IPS-20b (cell line): ENCODE measurements around the gene SPRN.
"Not testable (repeated sequence)": the region's sequence is repeated elsewhere in the genome, so short reads cannot be mapped to it uniquely, and the experiment has no call there.

Experiments
- H3K27ac ChIP-seq: one replicate; pipeline ENCODE4 v1.5.1; 2013; ENCODE audit warnings: low read length
- H3K27me3 ChIP-seq: 2 replicates; pipeline ENCODE4 v1.6.1; 2013; ENCODE audit warnings: mild to moderate bottlenecking, low read length, inconsistent platforms; ENCODE audit not compliant: insufficient read depth
- H3K36me3 ChIP-seq: 2 replicates; pipeline ENCODE4 v1.6.1; 2013; ENCODE audit warnings: low read depth, mild to moderate bottlenecking, inconsistent platforms, low read length, moderate library complexity; ENCODE audit not compliant: insufficient read depth
- H3K4me1 ChIP-seq: 2 replicates; pipeline ENCODE4 v1.6.1; 2013; ENCODE audit warnings: mild to moderate bottlenecking, control low read depth, inconsistent platforms, low read length, moderate library complexity; ENCODE audit not compliant: insufficient read depth
- H3K4me3 ChIP-seq: 2 replicates; pipeline ENCODE4 v1.5.1; 2013; ENCODE audit warnings: mild to moderate bottlenecking, low read length, inconsistent platforms
- H3K9ac ChIP-seq: 2 replicates; pipeline ENCODE4 v1.6.1; 2013; ENCODE audit warnings: low read depth, mild to moderate bottlenecking, inconsistent platforms, low read length, moderate library complexity
- H3K9me3 ChIP-seq: 2 replicates; pipeline ENCODE4 v1.6.1; 2013; ENCODE audit warnings: mild to moderate bottlenecking, low read depth, low read length, inconsistent platforms; ENCODE audit not compliant: insufficient read depth

The SPRN gene

DNA sequence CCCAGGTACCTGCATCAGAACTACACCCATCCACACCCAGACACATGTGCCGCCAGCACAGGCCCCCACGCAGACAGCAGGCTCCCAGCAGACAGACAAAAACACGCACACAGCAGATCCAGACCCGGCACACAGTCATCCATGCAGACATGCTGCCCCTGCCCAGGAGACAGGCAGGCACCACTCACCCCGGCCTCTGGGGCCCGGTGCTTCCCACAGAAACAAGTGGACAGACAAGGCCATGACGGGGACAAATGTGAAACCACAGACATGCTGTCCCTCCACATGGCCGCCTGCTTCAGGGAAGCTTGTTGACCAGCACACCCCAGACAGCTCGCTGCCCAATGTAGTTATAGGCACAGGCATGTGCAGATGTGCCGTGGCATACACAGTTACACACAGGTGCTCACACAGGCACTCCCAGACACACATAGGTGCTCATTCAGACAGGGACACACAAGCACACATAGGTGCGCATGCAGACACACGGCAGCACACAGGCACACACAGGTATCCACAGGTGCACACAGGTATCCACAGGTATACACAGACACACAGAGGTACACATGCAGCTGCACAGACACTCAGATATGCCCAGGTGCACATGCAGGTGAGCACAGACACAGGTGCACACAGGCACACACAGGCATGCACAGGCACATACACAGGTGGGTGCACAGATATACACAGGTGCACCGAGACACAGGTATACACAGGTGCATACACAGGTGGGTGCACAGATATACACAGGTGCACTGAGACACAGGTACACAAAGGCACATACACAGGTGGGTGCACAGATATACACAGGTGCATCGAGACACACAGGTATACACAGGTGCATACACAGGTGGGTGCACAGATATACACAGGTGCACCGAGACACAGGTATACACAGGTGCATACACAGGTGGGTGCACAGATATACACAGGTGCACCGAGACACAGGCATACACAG lies 18.8 kb upstream of the SPRN start:
- H3K27ac ChIP-seq, result no peak overlapping the region
- no peak overlapping the region for H3K9ac ChIP-seq
- H3K4me3 ChIP-seq, result no peak overlapping the region
- no peaks in the 10 kb centered on the region for H3K36me3 ChIP-seq
- peaks cover 90% of the 10 kb centered on the region for H3K9me3 ChIP-seq
- H3K4me1 ChIP-seq, result no peaks in the 10 kb centered on the region
- no peaks in the 10 kb centered on the region for H3K27me3 ChIP-seq

DNA sequence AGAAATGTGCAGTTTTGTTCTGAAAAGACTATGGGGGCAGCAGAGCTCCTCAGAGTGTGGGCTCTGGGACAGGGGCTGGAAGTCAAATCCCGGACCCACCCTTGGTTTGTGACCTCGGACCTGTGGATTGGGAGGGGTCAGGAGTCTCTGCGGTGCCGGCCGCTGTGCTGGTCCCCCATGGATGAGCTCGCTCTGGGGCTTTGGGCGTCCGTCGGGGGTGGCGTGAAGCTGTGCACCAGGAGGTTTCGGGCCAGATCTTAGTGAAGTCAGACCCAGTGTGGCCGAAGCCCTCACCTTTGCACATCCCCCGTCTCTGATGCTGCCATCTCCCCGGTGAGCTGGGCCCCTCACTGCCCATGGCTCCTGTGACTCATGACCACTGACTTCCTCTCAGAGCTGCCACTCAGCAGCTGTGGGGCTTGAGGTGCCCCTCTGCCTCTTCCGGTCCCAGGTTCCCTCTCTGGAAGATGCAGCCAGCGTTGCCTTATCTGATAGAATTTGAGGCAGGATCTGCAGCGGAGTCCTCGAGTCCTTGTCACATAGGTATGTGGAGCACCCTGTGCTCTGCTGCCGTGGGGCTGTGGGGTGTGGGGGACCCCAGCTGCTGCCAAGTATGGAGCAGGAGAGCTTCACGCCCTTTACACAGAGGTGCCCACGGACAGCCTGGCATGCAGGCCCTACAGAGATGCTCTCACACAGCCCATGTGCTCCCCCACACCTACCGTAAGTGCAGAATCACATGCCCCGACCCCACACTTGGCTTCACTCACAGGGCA lies 18.0 kb upstream of the SPRN start:
- no peaks in the 10 kb centered on the region for H3K27me3 ChIP-seq
- peaks cover 87% of the 10 kb centered on the region for H3K9me3 ChIP-seq
- no peaks in the 10 kb centered on the region for H3K36me3 ChIP-seq
- no peak overlapping the region for H3K4me3 ChIP-seq
- H3K4me1 ChIP-seq, result no peaks in the 10 kb centered on the region
- H3K27ac ChIP-seq, result no peak overlapping the region
- no peak overlapping the region for H3K9ac ChIP-seq

DNA sequence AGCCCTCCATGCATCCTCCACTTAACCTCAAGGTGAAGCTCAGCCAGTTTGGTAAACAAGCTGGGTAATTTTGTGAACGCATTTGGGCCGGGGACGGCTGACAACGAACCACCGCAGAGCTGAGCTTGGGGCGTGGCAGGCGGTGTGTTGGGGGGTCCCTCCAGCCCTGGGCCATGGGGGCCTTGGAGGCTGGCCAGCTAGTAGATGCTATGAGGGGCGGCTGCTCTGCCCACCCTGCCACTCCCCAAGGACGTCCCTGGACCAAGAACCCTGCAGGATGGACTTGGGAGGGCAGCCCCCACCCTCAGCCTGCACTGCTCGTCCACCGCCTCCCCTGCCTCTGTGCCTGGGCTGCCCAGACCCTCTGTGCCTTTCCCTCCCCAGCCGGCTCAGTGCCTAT lies 17.4 kb upstream of the SPRN start:
- Histone ChIP-seq H3K27me3 (no peaks in the 10 kb centered on the region), H3K9me3 (peaks cover 81% of the 10 kb centered on the region)

DNA sequence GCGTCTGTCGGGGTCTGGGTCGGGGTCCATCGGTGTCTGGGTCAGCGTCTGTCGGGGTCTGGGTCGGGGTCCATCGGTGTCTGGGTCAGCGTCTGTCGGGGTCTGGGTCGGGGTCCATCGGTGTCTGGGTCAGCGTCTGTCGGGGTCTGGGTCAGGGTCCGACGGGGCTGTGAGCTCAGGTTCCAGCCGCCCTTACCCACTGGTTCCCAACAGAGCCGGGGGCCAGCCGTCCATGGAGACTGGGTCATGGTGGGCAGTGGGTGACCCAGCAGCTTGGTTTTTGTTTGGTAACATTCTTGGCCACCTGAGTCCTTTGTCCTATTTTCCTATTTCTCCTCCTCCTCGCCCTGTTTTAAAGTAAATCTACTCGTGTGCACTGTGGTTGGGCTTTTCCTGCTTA lies 16.9 kb upstream of the SPRN start:
- H3K4me3 ChIP-seq, H3K27me3 ChIP-seq, H3K4me1 ChIP-seq, H3K27ac ChIP-seq, H3K36me3 ChIP-seq, H3K9ac ChIP-seq: not testable (repeated sequence)
- peaks cover 77% of the 10 kb centered on the region for H3K9me3 ChIP-seq

More for the DNA sequence above, 17.4 kb upstream of the SPRN start:
- no peak overlapping the region for H3K9ac ChIP-seq
- H3K27ac ChIP-seq, result no peak overlapping the region
- no peak overlapping the region for H3K4me3 ChIP-seq
- no peaks in the 10 kb centered on the region for H3K36me3 ChIP-seq
- no peaks in the 10 kb centered on the region for H3K4me1 ChIP-seq

DNA sequence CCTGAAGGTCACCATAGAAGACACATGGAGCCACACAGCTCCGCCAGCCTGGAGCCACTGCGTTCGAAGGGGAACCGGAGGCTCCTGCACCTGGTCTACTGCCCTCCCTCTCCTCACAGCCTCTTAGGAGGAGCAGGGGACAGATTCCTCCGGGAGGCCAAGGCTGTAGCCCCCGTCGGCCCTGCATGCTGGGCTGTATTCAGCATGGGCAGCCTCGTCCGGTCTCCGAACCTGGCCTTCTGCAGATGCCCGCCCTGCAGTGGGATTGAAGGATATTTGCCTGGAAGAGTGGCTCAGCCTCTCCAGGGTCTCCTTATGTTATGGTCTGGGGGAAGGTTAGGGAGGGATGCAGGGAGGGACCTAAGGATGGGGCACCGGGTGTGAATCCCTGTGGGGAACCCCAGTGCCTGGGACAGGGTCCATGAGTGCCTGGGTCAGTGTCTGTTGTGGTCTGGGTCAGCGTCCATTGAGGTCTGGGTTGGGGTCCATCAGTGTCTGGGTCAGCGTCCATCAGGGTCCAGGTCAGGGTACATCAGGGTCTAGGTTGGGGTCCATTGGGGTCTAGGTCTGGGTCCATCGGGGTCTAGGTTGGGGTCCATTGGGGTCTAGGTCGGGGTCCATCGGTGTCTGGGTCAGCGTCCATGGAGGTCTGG lies 16.3 kb upstream of the SPRN start:
- Histone ChIP-seq H3K27me3 (no peaks in the 10 kb centered on the region), H3K9ac (no peak overlapping the region), H3K4me3 (no peak overlapping the region), H3K4me1 (no peaks in the 10 kb centered on the region), H3K36me3 (no peaks in the 10 kb centered on the region), H3K9me3 (peaks cover 75% of the 10 kb centered on the region), H3K27ac (no peak overlapping the region)

DNA sequence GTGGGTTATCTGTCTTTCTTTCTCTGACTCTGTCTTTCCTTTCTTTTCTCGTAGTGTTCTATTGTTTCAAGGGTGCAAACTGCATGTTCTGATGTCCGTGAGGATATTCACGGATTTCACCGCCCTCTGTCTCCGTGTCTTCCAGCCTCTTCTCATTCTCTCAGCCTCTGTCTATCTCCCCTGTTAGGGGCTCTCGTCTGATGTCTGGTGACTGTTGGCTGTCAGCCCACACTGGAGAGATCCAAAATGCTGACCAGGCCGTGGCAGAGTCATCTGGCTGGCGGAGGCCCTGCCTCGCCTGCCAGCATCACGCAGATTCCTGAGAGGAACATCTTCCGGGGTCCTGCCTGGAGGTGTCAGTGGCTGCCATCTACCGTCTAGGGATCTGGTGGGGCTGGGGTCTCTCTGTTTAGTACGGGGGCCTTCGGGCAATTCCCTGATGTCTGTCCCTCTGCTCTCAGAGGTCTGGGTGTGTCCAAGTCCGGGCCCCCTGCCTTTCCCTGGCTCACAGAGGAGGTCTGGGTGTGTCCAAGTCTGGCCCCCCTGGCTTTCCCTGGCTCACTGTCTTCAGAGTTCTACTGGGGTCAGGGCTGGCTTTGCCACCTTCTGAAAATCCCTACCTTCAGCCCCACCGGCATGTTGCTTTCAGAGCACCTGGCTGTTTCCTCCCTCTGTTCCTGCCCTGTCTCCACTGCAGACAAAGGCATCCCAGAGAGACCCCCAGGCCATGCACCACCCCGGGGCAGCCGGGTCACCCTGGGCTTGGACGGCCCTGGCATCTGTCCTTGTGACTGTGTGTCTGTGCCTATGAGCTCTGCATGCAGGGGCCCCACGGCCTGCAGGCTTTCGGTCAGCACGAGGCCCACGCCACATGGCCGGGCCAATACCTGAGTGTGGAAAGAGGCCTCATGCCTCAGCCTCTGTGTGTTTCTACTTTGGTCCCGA lies 15.4 kb upstream of the SPRN start:
- Histone ChIP-seq H3K36me3 (no peaks in the 10 kb centered on the region), H3K4me3 (no peak overlapping the region), H3K27ac (no peak overlapping the region), H3K9ac (no peak overlapping the region), H3K27me3 (no peaks in the 10 kb centered on the region), H3K4me1 (no peaks in the 10 kb centered on the region), H3K9me3 (peaks cover 66% of the 10 kb centered on the region)

DNA sequence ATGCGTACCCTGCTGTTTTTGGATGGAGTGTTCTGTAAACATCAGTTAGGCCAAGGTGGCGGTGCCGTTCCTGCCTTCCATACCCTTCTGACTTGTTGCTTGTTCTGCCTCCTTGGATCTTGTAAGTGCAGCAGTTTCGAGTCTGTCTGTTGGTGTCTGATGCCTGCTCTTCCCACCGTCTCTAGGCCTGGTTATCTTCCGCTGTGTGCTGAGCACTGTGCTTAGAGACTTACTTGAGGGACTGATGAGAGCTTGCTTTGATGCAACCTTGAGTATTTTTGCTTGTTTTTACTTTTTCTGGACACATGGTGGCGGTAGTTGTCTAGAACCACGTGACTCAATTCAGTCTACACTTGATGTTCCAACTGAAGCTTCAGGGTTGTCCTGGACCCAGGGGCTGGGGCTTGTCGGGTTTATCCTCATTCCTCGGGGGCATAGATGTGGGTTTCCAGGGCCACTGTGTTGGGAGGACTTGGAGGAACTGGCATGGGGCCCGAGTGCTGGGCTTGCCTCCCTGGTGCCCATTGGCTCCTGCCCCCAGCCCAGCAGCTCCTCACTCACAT lies 14.4 kb upstream of the SPRN start:
- Histone ChIP-seq H3K36me3 (no peaks in the 10 kb centered on the region), H3K4me3 (no peak overlapping the region), H3K27me3 (no peaks in the 10 kb centered on the region), H3K4me1 (no peaks in the 10 kb centered on the region), H3K9me3 (peaks cover 56% of the 10 kb centered on the region), H3K9ac (no peak overlapping the region), H3K27ac (no peak overlapping the region)

DNA sequence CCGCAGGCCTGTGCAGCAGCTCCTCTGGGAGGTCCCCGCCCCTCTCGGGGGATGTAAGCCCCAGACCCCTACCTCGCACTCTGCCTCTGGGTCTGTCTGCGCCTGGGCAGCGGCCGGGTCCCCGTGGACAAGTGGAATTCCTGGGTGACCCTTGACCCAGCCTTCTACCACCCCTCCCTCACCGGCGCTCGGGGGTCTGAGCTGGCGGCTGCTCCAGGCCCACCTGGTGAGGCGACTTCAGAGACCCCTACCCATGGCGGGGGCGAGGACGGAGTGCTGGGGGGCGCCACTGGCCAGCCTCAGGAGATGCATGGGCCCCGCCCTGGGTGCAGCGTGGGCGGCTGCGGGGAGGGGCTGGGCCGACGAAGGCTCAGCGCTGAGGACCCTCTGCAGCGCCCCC lies 8.4 kb upstream of the SPRN start:
- not testable (repeated sequence) for H3K9ac ChIP-seq, H3K27ac ChIP-seq, H3K27me3 ChIP-seq, H3K9me3 ChIP-seq, H3K4me1 ChIP-seq, H3K36me3 ChIP-seq, H3K4me3 ChIP-seq

DNA sequence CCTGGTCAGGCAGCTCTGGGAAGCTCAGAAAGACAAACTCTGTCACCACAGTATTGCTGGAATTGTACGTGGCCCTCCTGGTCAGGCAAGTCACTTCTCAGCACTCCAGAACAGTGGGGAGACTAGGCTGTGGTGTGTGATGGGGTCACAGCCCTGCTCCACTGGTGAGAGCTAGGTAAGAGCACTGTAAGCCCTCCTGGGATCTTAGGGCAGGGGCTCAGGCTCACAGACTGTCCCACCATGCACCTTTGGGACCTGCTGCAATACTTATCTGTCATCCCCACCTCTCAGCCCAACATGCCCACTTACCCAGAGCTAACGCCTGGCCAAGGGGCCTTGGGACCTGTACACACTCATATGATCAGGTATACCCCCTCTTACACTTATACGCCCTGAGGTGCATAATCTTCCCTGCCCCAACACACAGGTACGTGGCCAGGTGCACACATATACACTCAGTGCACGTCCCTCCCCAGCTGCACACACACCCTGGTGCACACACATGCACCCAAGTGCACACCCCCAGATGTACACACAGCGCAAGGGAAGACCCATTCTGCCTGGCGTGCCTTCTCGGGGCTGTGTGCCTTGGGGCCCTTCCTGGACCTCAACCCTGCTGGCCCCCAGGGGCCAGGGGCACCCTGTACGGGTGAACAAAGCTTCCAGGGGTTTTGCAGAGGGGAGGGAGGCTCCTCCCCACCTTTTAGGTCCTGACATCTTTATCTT lies 7.6 kb upstream of the SPRN start:
- not testable (repeated sequence) for H3K27me3 ChIP-seq, H3K9ac ChIP-seq, H3K4me3 ChIP-seq, H3K36me3 ChIP-seq, H3K9me3 ChIP-seq, H3K27ac ChIP-seq, H3K4me1 ChIP-seq

DNA sequence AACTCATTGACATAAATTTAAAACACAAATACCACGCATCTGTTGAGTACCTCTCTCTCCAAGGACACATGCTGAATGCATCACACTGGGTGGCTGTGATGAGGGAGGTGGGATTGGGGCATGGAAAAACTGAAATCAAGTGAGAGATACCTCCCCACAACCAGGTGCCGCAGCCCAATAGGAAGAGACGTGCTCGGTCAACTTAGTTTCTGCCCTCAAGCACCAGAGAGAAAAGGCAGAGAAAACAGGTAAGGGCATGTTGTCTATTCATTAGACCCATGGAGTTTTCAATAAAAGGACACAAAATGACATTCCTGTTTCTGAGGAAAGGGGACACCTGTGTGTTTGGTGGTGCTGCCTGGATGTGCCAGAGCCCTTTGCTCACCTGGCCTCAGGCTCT lies 5.1 kb upstream of the SPRN start:
- H3K4me3 ChIP-seq, H3K27me3 ChIP-seq, H3K4me1 ChIP-seq, H3K9ac ChIP-seq, H3K27ac ChIP-seq, H3K9me3 ChIP-seq, H3K36me3 ChIP-seq: not testable (repeated sequence)
